Ishikawa (cell line): ENCODE results near the gene DLX1.

Experiments
- CREB1 ChIP-seq: IDR thresholded peaks from 2 replicates; pipeline ENCODE4 v1.6.1; 2012; ENCODE audit warnings: low read depth
- FOXM1 ChIP-seq: IDR thresholded peaks from 2 replicates; pipeline ENCODE4 v1.6.1; 2012; ENCODE audit warnings: low read depth, borderline replicate concordance
- REST ChIP-seq: IDR thresholded peaks from 2 replicates; pipeline ENCODE4 v1.6.1; 2012; ENCODE audit warnings: low read depth, mild to moderate bottlenecking
- ZBTB7A ChIP-seq: IDR thresholded peaks from 2 replicates; pipeline ENCODE4 v1.6.1; 2012; ENCODE audit warnings: low read depth

- TF ChIP-seq ZBTB7A (no peak), REST (no peak), CREB1 (no peak), FOXM1 (no peak)
These were observed 12.3 kb downstream of the DLX1 start for GRCh38 chr2:172097557-172098131.
